GM19397 (cell line): ENCODE measurements around the gene AUP1.
"Not testable (repeated sequence)": the region's sequence is repeated elsewhere in the genome, so short reads cannot be mapped to it uniquely, and the experiment has no call there.

Experiments used
- ATAC-seq: cut with Tn5 transposase; IDR thresholded peaks from one replicate; pipeline ENCODE4 v1.9.1; 2021; ENCODE audit warnings: mild to moderate bottlenecking, moderate library complexity; ENCODE audit not compliant: unreplicated experiment

AUP1 gene

GRCh38 chr2:74500578-74500946 is 28.9 kb downstream of the AUP1 start:
- no peak for ATAC-seq

- ATAC-seq = no peak
Measured at GRCh38 chr2:74499940-74500577, 29.4 kb downstream of the AUP1 start.

- ATAC-seq = no peak
Measured at GRCh38 chr2:74499267-74499939, 30.1 kb downstream of the AUP1 start, which contains the start of gene LBX2. LBX2 (minus strand) TSS chr2:74499603; CDS start chr2:74499537, 66 bp downstream.

GRCh38 chr2:74498500-74499266 is 30.8 kb downstream of the AUP1 start:
- ATAC-seq = no peak

GRCh38 chr2:74497777-74498499 is 31.6 kb downstream of the AUP1 start:
- ATAC-seq = no peak

GRCh38 chr2:74496997-74497776 is 32.3 kb downstream of the AUP1 start:
- ATAC-seq = no peak

GRCh38 chr2:74495440-74495839 is 34.1 kb downstream of the AUP1 start:
- no peak for ATAC-seq

GRCh38 chr2:74493546-74493945 is 36.0 kb downstream of the AUP1 start:
- ATAC-seq = no peak

- no peak for ATAC-seq
Measured at GRCh38 chr2:74491648-74492544, 37.6 kb downstream of the AUP1 start.

GRCh38 chr2:74489906-74490305 is 39.6 kb downstream of the AUP1 start:
- ATAC-seq = no peak

- no peak for ATAC-seq
Measured at GRCh38 chr2:74488643-74489481, 40.6 kb downstream of the AUP1 start.

GRCh38 chr2:74486141-74486540 is 43.4 kb downstream of the AUP1 start:
- ATAC-seq = no peak

- not testable (repeated sequence) for ATAC-seq
Measured at GRCh38 chr2:74483675-74484164, 45.8 kb downstream of the AUP1 start.

GRCh38 chr2:74482801-74483674 is 46.5 kb downstream of the AUP1 start, which contains the start of the genes CCDC142 and TTC31:
CCDC142 (minus strand) TSS chr2:74482998; CDS start chr2:74482837, 161 bp downstream.
TTC31 (plus strand) TSS chr2:74483081; CDS start chr2:74483096, 15 bp downstream.
- ATAC-seq = peak; percentile 83

- ATAC-seq = peak; percentile 51
Measured at GRCh38 chr2:74481961-74482800, 47.3 kb downstream of the AUP1 start.

- ATAC-seq = no peak
Measured at GRCh38 chr2:74481431-74481830, 48.1 kb downstream of the AUP1 start.
